Astrocyte (in vitro differentiated cells and primary cell): ENCODE data around the gene IMPA2.

ENCODE experiments used
- CTCF ChIP-seq: IDR thresholded peaks from 2 replicates; pipeline ENCODE4 v1.5.1; 2011; ENCODE audit warnings: low read depth, mild to moderate bottlenecking, inconsistent platforms, low read length, moderate library complexity; ENCODE audit not compliant: insufficient read depth
- EZH2 ChIP-seq: IDR thresholded peaks from 2 replicates; pipeline ENCODE4 v1.6.1; 2012; ENCODE audit warnings: mild to moderate bottlenecking, low read length, inconsistent platforms; ENCODE audit not compliant: insufficient read depth

GRCh38 chr18:12065397-12065796, 84.1 kb downstream of the IMPA2 start:
- TF ChIP-seq CTCF (no peak), EZH2 (no peak)
